HepG2 (cell line): Measurements from ENCODE around the gene DOCK2. TPM values are rescaled to one million over a fixed set of nuclear protein-coding genes. Genes with fewer than 3 reads are reported as not detected.

ENCODE experiments used
- ATAC-seq: fragments of 200-7000 bp; cut with Tn5 transposase; 3 replicates; pipeline ENCODE4 v1.9.1; 2020; ENCODE audit warnings: mild to moderate bottlenecking, moderate library complexity
- BruUV-seq: library from RNA; stranded (reverse); fragments of 400-500 nt; replicated peaks from 2 replicates; lab custom pipeline; 2021; lab: Mats Ljungman, UMichigan
- CTCF ChIA-PET: fragments of 300-600 bp; formaldehyde crosslinking; extraction: SDS; loops from one replicate; lab custom pipeline; 2021; ENCODE audit warnings: low total read pairs, inconsistent platforms, low intra/inter-chr PET ratio; lab: Yijun Ruan, JAX
- POLR2A ChIA-PET: fragments of 350-600 bp; sonication (Branson Sonifier 250); formaldehyde crosslinking; loops from one replicate; lab custom pipeline; 2020; ENCODE audit warnings: antibody characterized with exemption, inconsistent platforms; lab: Yijun Ruan, JAX
- DNase-seq: peaks from one replicate; pipeline ENCODE4 v3.0.0-alpha.2; 2015; ENCODE audit warnings: low spot score
- FAIRE-seq: peaks from 3 replicates; lab custom pipeline; 2011; peaks lifted over from hg19 to GRCh38; lab: Jason Lieb, UNC
- H2AFZ ChIP-seq: one replicate; pipeline ENCODE4 v1.6.1; 2011; ENCODE audit warnings: low read length, inconsistent platforms
- H3K27ac ChIP-seq: fragments of 300-600 bp; 3 replicates; pipeline ENCODE4 v1.8.0; 2011; ENCODE audit warnings: mixed run types, mild to moderate bottlenecking, mixed read lengths, low read length, inconsistent platforms; ENCODE audit not compliant: insufficient read depth; ENCODE audit errors: extremely low read length
- H3K27me3 ChIP-seq, 2 experiments: fragments of 200-600 bp in 1 of 2; 2 replicates in 1 of 2; 3 replicates in 1 of 2; pipeline versions ENCODE4 v1.6.0 to v1.8.0; 2011; ENCODE audit warnings: low read length in 2 of 2, mild to moderate bottlenecking in 2 of 2, moderate library complexity in 2 of 2, inconsistent platforms in 1 of 2; ENCODE audit not compliant: insufficient read depth in 2 of 2, control insufficient read depth in 1 of 2
- H3K36me3 ChIP-seq, 2 experiments: fragments of 200-600 bp in 1 of 2; replicated peaks in 1 of 2; 2 replicates in 1 of 2; 3 replicates in 1 of 2; pipeline versions ENCODE4 v1.5.1 to v1.8.0; 2011; ENCODE audit warnings: low read length in 2 of 2, inconsistent platforms in 1 of 2; ENCODE audit not compliant: insufficient read depth in 2 of 2, control insufficient read depth in 1 of 2
- H3K4me1 ChIP-seq: 2 replicates; pipeline ENCODE4 v1.5.1; 2012; ENCODE audit warnings: low read length, inconsistent platforms; ENCODE audit not compliant: insufficient read depth
- H3K4me2 ChIP-seq: 2 replicates; pipeline ENCODE4 v1.6.0; 2011; ENCODE audit warnings: low read depth, low read length, inconsistent platforms
- H3K4me3 ChIP-seq, 3 experiments: fragments of 200-600 bp in 1 of 3; sonication (generic), shearing (Covaris generic) in 1 of 3; replicated peaks in 1 of 3; 2 replicates each; pipeline ENCODE4 v1.5.1; 2011 to 2016; ENCODE audit warnings: low read length in 3 of 3, inconsistent platforms in 2 of 3, low read depth in 2 of 3, mild to moderate bottlenecking in 2 of 3, control low read depth in 1 of 3, mixed read lengths in 1 of 3; ENCODE audit not compliant: insufficient read depth in 1 of 3
- H3K79me2 ChIP-seq: one replicate; pipeline ENCODE4 v1.6.1; 2011; ENCODE audit warnings: low read length, inconsistent platforms; ENCODE audit not compliant: insufficient read depth
- H3K9ac ChIP-seq: 2 replicates; pipeline ENCODE4 v1.6.0; 2011; ENCODE audit warnings: mild to moderate bottlenecking, low read depth, low read length, inconsistent platforms; ENCODE audit not compliant: insufficient read depth
- H3K9me3 ChIP-seq: 2 replicates; pipeline ENCODE4 v1.5.1; 2012; ENCODE audit warnings: mild to moderate bottlenecking, low read length
- H4K20me1 ChIP-seq: 2 replicates; pipeline ENCODE4 v1.6.0; 2011; ENCODE audit warnings: inconsistent platforms, mild to moderate bottlenecking, low read length, moderate library complexity; ENCODE audit not compliant: insufficient read depth
- ETS1 ChIP-seq: sonication (generic); formaldehyde crosslinking; IDR thresholded peaks from 2 replicates; pipeline ENCODE4 v1.4.0; 2020; ENCODE audit warnings: missing genetic modification reagents
- FOXJ3 ChIP-seq: sonication (generic); formaldehyde crosslinking; IDR thresholded peaks from 2 replicates; pipeline ENCODE4 v1.4.0; 2020; ENCODE audit warnings: missing genetic modification reagents, mild to moderate bottlenecking, borderline replicate concordance
- GATAD1 ChIP-seq: IDR thresholded peaks from 2 replicates; pipeline ENCODE4 v1.6.1; 2016; ENCODE audit warnings: missing genetic modification reagents, missing compliant biosample characterization
- HNF4G ChIP-seq, 2 experiments: sonication (generic) in 1 of 2; formaldehyde crosslinking in 1 of 2; IDR thresholded peaks; 2 replicates each; pipeline versions ENCODE4 v1.4.0 to v1.6.1; 2011 to 2020; ENCODE audit warnings: borderline replicate concordance in 2 of 2, low read depth in 2 of 2, mild to moderate bottlenecking in 2 of 2, low read length in 1 of 2, missing genetic modification reagents in 1 of 2, moderate library complexity in 1 of 2
- JUNB ChIP-seq: sonication (generic); formaldehyde crosslinking; IDR thresholded peaks from 2 replicates; pipeline ENCODE4 v1.8.0; 2022; ENCODE audit warnings: missing genetic modification reagents, mild to moderate bottlenecking, borderline replicate concordance
- THRA ChIP-seq: sonication (generic); formaldehyde crosslinking; IDR thresholded peaks from 2 replicates; pipeline ENCODE4 v1.4.0; 2020; ENCODE audit warnings: missing genetic modification reagents, borderline replicate concordance
- ZNF547 ChIP-seq: sonication (generic); formaldehyde crosslinking; IDR thresholded peaks from 2 replicates; pipeline ENCODE4 v1.5.1; 2020; ENCODE audit warnings: mild to moderate bottlenecking, missing genetic modification reagents
- WGBS: methylation state at CpG from one replicate; pipeline ENCODE4 v1.1.6; 2017; ENCODE audit warnings: low lambda C conversion rate; 5-methylcytosine and 5-hydroxymethylcytosine counted together
- in situ Hi-C: cut with HindIII; loops from 2 replicates; pipeline ENCODE4 v1.10.0; 2017; ENCODE audit warnings: low pct_unique_long_range_greater_than_20kb; ENCODE audit not compliant: extremely low pct_ligation_motif_present
- intact Hi-C: fragments of 100-400 bp; cut with micrococcal nuclease; formaldehyde crosslinking; loops from one replicate; pipeline ENCODE4 v1.10.0; 2022; ENCODE audit not compliant: unreplicated experiment
- polyA plus RNA-seq, 8 experiments: library from polyadenylated mRNA; depleted of rRNA in 3 of 8; stranded (reverse) in 7 of 8; unstranded in 1 of 8; fragments of >200 nt; fragmentation: Illumina TruSeq in 4 of 8; extraction: Trizol in 4 of 8; gene quantifications; 2 replicates each; pipeline versions ENCODE4 v1.2.1 to v1.2.3, GENCODE V29; 2011 to 2016; ENCODE audit warnings: low read depth in 4 of 8, missing spikeins in 1 of 8, mixed read lengths in 1 of 8; ENCODE audit not compliant: insufficient read depth in 1 of 8
- total RNA-seq, 5 experiments: library from RNA; depleted of rRNA; stranded (reverse); fragments of >200 nt; fragmentation: Illumina TruSeq; extraction: Trizol; gene quantifications; 2 replicates each; pipeline ENCODE4 v1.2.3, GENCODE V29; 2016; ENCODE audit warnings: low read depth in 1 of 5
- TF ChIP-seq, protein P1 (sequence below), 2 experiments: sonication (generic) in 1 of 2; formaldehyde crosslinking in 1 of 2; IDR thresholded peaks; 2 replicates each; pipeline versions ENCODE4 v1.5.1 to v1.6.1; 2011 to 2020; ENCODE audit warnings: borderline replicate concordance in 1 of 2, low read depth in 1 of 2, low read length in 1 of 2, mild to moderate bottlenecking in 1 of 2, missing genetic modification reagents in 1 of 2, moderate library complexity in 1 of 2

DOCK2 gene
- total and polyA plus RNA-seq, 2 of the 13 experiments (the other 11 are each of a cell fraction or from before 2014, with no cell fraction given): not detected

- Histone ChIP-seq H4K20me1 (no peaks in the 10 kb centered on the region), H3K4me3 (no peak overlapping the region), H3K4me2 (no peak overlapping the region), H3K27me3 (no peaks in the 10 kb centered on the region; a peak in 1 of 5 replicates), H3K9me3 (no peaks in the 10 kb centered on the region), H3K79me2 (no peaks in the 10 kb centered on the region), H3K4me1 (no peaks in the 10 kb centered on the region), H3K27ac (no peak overlapping the region), H3K36me3 (no peaks in the 10 kb centered on the region), H2AFZ (no peak overlapping the region), H3K9ac (no peak overlapping the region)
- CTCF ChIA-PET: no interaction called here
- WGBS: 33% methylated on average over 1 of the region's 1 CpG
- FAIRE-seq (no peak), DNase-seq (no peak), ATAC-seq (no peak)
- POLR2A ChIA-PET: no interaction called here
- intact Hi-C loops: no loop called here
- no TSS peak for BruUV-seq
- in situ Hi-C loops: no loop called here
- no peak for TF ChIP-seq GATAD1 (CRISPR knock-in tag)
- TF ChIP-seq ZNF547 (CRISPR knock-in tag): no peak
- no peak for TF ChIP-seq HNF4G (IDR thresholded peaks at IDR 0.05; ENCODE audit: borderline replicate concordance, low read depth, low read length)
- TF ChIP-seq HNF4G (CRISPR knock-in tag; IDR thresholded peaks at IDR 0.05; ENCODE audit: borderline replicate concordance, low read depth): no peak
- TF ChIP-seq JUNB: no peak
- TF ChIP-seq THRA (CRISPR knock-in tag): no peak
- TF ChIP-seq ETS1 (CRISPR knock-in tag): no peak
- TF ChIP-seq, protein P1, sequence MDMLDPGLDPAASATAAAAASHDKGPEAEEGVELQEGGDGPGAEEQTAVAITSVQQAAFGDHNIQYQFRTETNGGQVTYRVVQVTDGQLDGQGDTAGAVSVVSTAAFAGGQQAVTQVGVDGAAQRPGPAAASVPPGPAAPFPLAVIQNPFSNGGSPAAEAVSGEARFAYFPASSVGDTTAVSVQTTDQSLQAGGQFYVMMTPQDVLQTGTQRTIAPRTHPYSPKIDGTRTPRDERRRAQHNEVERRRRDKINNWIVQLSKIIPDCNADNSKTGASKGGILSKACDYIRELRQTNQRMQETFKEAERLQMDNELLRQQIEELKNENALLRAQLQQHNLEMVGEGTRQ (IDR thresholded peaks at IDR 0.05; ENCODE audit: low read depth, low read length): no peak
- TF ChIP-seq, protein P1 (CRISPR knock-in tag; IDR thresholded peaks at IDR 0.05; ENCODE audit: borderline replicate concordance): no peak
- TF ChIP-seq FOXJ3 (CRISPR knock-in tag): no peak
Observed at GRCh38 chr5:169757016-169757415, 119.9 kb downstream of the DOCK2 start.
